Neutrophil (primary cell): ENCODE measurements around the gene KRTAP25-1.

Experiments used
- H3K27ac ChIP-seq: fragments of 200-600 bp; sonication (generic); 2 replicates; pipeline ENCODE4 v1.5.1; 2016; ENCODE audit warnings: mild to moderate bottlenecking, moderate library complexity
- H3K27me3 ChIP-seq: fragments of 200-600 bp; sonication (generic); 2 replicates; pipeline ENCODE4 v1.6.0; 2016; ENCODE audit warnings: mild to moderate bottlenecking
- H3K36me3 ChIP-seq: fragments of 200-600 bp; sonication (generic); 2 replicates; pipeline ENCODE4 v1.5.1; 2017
- H3K4me1 ChIP-seq, 2 experiments: fragments of 200-600 bp in 1 of 2; sonication (generic) in 1 of 2; 1 replicate in 1 of 2; 2 replicates in 1 of 2; pipeline versions ENCODE4 v1.5.1 to v1.6.1; 2013 to 2016; ENCODE audit warnings: low read depth in 1 of 2, low read length in 1 of 2, mild to moderate bottlenecking in 1 of 2, moderate library complexity in 1 of 2; ENCODE audit not compliant: control insufficient read depth in 1 of 2, insufficient read depth in 1 of 2
- H3K4me3 ChIP-seq, 2 experiments: fragments of 200-600 bp in 1 of 2; sonication (generic) in 1 of 2; 1 replicate in 1 of 2; 2 replicates in 1 of 2; pipeline ENCODE4 v1.5.1; 2013 to 2016; ENCODE audit warnings: low read depth in 1 of 2, low read length in 1 of 2, mild to moderate bottlenecking in 1 of 2, moderate library complexity in 1 of 2
- H3K9me3 ChIP-seq: fragments of 200-600 bp; sonication (generic); 2 replicates; pipeline ENCODE4 v1.5.1; 2016
- TF ChIP-seq, protein P1 (sequence below): fragments of 200-600 bp; sonication (generic); IDR thresholded peaks from 2 replicates; pipeline ENCODE4 v1.5.1; 2016; ENCODE audit warnings: antibody characterized with exemption

Gene KRTAP25-1

DNA sequence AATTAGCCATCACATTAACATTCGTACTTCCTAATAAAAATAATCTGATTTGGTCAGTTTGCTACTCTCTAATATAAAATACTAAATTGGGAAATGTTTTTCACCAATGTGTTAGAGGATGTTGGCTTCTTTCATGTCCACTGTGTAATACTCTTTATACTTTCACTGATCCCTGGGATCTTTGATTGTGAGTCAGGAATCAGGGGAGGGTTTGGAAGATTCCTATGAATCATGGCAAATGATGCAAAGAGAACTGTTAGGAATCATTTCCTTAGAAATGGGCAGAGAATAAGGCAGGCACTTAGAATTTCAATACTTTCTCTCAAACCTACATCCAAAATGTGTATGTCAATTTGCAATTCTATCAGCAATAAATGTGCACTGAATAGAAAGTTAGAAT lies 37.5 kb downstream of the KRTAP25-1 start:
- Histone ChIP-seq H3K27ac (no peak overlapping the region), H3K27me3 (no peaks in the 10 kb centered on the region), H3K4me1 (no peaks in the 10 kb centered on the region), H3K4me3 (no peak overlapping the region), H3K36me3 (no peaks in the 10 kb centered on the region), H3K9me3 (no peaks in the 10 kb centered on the region)
- TF ChIP-seq, protein P1, sequence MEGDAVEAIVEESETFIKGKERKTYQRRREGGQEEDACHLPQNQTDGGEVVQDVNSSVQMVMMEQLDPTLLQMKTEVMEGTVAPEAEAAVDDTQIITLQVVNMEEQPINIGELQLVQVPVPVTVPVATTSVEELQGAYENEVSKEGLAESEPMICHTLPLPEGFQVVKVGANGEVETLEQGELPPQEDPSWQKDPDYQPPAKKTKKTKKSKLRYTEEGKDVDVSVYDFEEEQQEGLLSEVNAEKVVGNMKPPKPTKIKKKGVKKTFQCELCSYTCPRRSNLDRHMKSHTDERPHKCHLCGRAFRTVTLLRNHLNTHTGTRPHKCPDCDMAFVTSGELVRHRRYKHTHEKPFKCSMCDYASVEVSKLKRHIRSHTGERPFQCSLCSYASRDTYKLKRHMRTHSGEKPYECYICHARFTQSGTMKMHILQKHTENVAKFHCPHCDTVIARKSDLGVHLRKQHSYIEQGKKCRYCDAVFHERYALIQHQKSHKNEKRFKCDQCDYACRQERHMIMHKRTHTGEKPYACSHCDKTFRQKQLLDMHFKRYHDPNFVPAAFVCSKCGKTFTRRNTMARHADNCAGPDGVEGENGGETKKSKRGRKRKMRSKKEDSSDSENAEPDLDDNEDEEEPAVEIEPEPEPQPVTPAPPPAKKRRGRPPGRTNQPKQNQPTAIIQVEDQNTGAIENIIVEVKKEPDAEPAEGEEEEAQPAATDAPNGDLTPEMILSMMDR = no peak

GRCh38 chr21:30249936-30250335 lies 39.4 kb downstream of the KRTAP25-1 start:
- Histone ChIP-seq H3K27me3 (no peaks in the 10 kb centered on the region), H3K36me3 (no peaks in the 10 kb centered on the region), H3K9me3 (no peaks in the 10 kb centered on the region), H3K27ac (no peak overlapping the region), H3K4me1 (no peaks in the 10 kb centered on the region), H3K4me3 (no peak overlapping the region)
- TF ChIP-seq, protein P1 = no peak

DNA sequence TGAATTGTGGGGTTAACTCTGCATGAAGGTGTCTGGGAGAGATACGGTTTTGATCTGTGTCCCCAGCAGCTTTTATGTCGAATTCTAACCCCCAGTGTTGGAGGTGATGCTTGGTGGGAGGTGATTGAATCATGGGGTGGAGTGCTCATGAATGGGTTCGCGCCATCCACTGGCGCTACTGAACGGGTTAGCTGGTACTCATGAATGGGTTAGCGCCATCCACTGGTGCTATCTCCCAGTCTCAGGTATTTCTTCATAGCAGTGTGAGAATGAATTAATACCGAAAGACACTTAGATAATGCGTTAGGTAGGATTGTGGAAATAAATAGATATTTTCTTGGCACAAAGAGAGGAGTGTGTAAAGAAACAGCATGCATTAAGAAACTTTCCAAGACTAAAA lies 40.5 kb downstream of the KRTAP25-1 start:
- Histone ChIP-seq H3K9me3 (no peaks in the 10 kb centered on the region), H3K4me1 (no peaks in the 10 kb centered on the region), H3K27ac (no peak overlapping the region), H3K27me3 (no peaks in the 10 kb centered on the region), H3K36me3 (no peaks in the 10 kb centered on the region), H3K4me3 (no peak overlapping the region)
- TF ChIP-seq, protein P1 = no peak

DNA sequence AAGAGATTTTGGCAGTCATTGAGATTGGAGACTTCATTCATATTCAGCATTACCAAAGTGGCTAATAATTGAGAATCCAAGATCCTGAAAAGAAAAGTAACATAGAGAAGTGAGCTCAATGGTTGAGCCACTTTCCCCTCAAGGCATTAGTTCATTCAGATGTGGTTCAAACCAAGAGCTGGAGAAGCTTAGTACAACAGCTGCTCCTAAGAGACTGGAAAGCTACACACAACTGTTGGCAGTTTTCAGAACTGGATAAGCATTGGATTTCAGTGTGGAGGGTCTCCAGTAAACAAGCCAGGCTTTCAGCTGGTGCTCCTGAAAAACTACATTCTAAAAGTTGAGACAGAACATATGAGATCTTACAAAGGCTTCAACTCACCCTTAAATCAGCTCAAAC lies 44.3 kb downstream of the KRTAP25-1 start:
- H3K9me3 ChIP-seq = no peaks in the 10 kb centered on the region
- no peaks in the 10 kb centered on the region for H3K27me3 ChIP-seq

GRCh38 chr21:30243691-30244090 lies 45.6 kb downstream of the KRTAP25-1 start:
- Histone ChIP-seq H3K4me3 (no peak overlapping the region), H3K36me3 (no peaks in the 10 kb centered on the region), H3K9me3 (no peaks in the 10 kb centered on the region), H3K27me3 (no peaks in the 10 kb centered on the region), H3K27ac (no peak overlapping the region), H3K4me1 (no peaks in the 10 kb centered on the region)
- TF ChIP-seq, protein P1 = no peak

More for the DNA sequence above, 44.3 kb downstream of the KRTAP25-1 start:
- no peaks in the 10 kb centered on the region for H3K36me3 ChIP-seq
- no peaks in the 10 kb centered on the region for H3K4me1 ChIP-seq
- H3K4me3 ChIP-seq = no peak overlapping the region
- H3K27ac ChIP-seq = no peak overlapping the region
- TF ChIP-seq, protein P1 = no peak

DNA sequence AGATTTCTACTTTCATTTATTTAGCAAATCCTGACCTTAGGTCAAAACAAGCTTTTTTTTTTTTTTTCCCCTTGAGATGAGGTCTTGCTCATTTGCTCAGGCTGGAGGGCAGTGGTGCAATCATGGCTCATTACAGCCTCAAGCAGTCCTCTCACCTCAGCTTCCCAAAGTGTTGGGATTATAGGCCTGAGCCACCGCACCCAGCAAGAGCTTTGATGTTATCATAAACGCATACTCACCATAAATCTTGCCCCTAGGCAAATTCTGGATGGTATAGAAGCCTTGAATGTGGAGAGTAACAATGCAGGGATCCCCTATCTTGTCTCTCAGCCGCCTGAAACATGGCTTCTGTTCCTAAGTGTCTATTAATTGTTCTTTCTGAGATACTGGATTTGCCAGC lies 48.7 kb downstream of the KRTAP25-1 start:
- TF ChIP-seq, protein P1 = no peak
- H3K36me3 ChIP-seq = no peaks in the 10 kb centered on the region
- no peaks in the 10 kb centered on the region for H3K9me3 ChIP-seq
- H3K27ac ChIP-seq = no peak overlapping the region
- no peak overlapping the region for H3K4me3 ChIP-seq
- no peaks in the 10 kb centered on the region for H3K27me3 ChIP-seq
- H3K4me1 ChIP-seq = no peaks in the 10 kb centered on the region
